PC-9 (cell line): ENCODE results near the gene INMT. TPM values are rescaled to one million over a fixed set of nuclear protein-coding genes. Genes with fewer than 3 reads are reported as not detected.

ENCODE experiments used
- BruUV-seq: library from RNA; stranded (reverse); fragments of 400-500 nt; replicated peaks from 2 replicates; lab custom pipeline; 2021; lab: Mats Ljungman, UMichigan
- CTCF ChIA-PET: fragments of 300-600 bp; sonication (Branson Sonifier 250); formaldehyde crosslinking; loops from one replicate; lab custom pipeline; 2022; ENCODE audit warnings: antibody characterized with exemption; lab: Charles Lee
- POLR2A ChIA-PET: fragments of 300-600 bp; sonication (Branson Sonifier 250); formaldehyde crosslinking; loops from one replicate; lab custom pipeline; 2022; ENCODE audit warnings: antibody characterized with exemption; ENCODE audit not compliant: unreplicated experiment; lab: Charles Lee
- DNase-seq, 2 experiments: peaks; one replicate each; pipeline versions ENCODE4 v3.0.0 to v3.0.0-alpha.2; 2015 to 2022; ENCODE audit warnings: mixed read lengths in 1 of 2
- H2AFZ ChIP-seq: fragments of 200-600 bp; sonication (generic); 2 replicates; pipeline ENCODE4 v1.8.1; 2017; ENCODE audit warnings: antibody characterized with exemption
- H3F3A ChIP-seq: fragments of 200-600 bp; sonication (generic); 2 replicates; pipeline ENCODE4 v1.8.1; 2017; ENCODE audit warnings: antibody characterized with exemption, mild to moderate bottlenecking, low read depth; ENCODE audit not compliant: insufficient read depth
- H3K27ac ChIP-seq: fragments of 200-600 bp; sonication (generic); 2 replicates; pipeline ENCODE4 v1.6.1; 2016; ENCODE audit warnings: mixed run types
- H3K27me3 ChIP-seq: fragments of 200-600 bp; sonication (generic); 2 replicates; pipeline ENCODE4 v1.6.1; 2016; ENCODE audit warnings: low read depth, mixed run types; ENCODE audit not compliant: insufficient read depth
- H3K36me3 ChIP-seq: fragments of 200-600 bp; sonication (generic); 2 replicates; pipeline ENCODE4 v1.6.1; 2016; ENCODE audit warnings: low read depth, mixed run types
- H3K4me1 ChIP-seq: fragments of 200-600 bp; sonication (generic); replicated peaks from 2 replicates; pipeline ENCODE4 v1.6.1; 2016; ENCODE audit warnings: mixed run types; ENCODE audit not compliant: insufficient read depth
- H3K4me2 ChIP-seq: fragments of 200-600 bp; sonication (generic); 2 replicates; pipeline ENCODE4 v1.6.1; 2017; ENCODE audit warnings: mixed run types
- H3K4me3 ChIP-seq: fragments of 200-600 bp; sonication (generic); 2 replicates; pipeline ENCODE4 v1.6.1; 2016; ENCODE audit warnings: mixed run types
- H3K79me2 ChIP-seq: fragments of 200-600 bp; sonication (generic); 2 replicates; pipeline ENCODE4 v1.6.1; 2017; ENCODE audit warnings: low read depth, mixed run types
- H3K9me2 ChIP-seq: fragments of 200-600 bp; sonication (generic); 2 replicates; pipeline ENCODE4 v1.8.1; 2017; ENCODE audit warnings: mild to moderate bottlenecking; ENCODE audit not compliant: insufficient read depth
- H3K9me3 ChIP-seq: fragments of 200-600 bp; sonication (generic); 2 replicates; pipeline ENCODE4 v1.8.1; 2016; ENCODE audit warnings: low read depth; ENCODE audit not compliant: insufficient read depth
- H4K20me1 ChIP-seq: fragments of 200-600 bp; sonication (generic); 2 replicates; pipeline ENCODE4 v1.8.1; 2017; ENCODE audit not compliant: insufficient read depth
- CTCF ChIP-seq: fragments of 200-600 bp; sonication (generic); conservative IDR thresholded peaks from 2 replicates; pipeline ENCODE4 v1.6.1; 2017; ENCODE audit warnings: mixed run types, antibody characterized with exemption, mild to moderate bottlenecking, moderate library complexity
- EZH2 ChIP-seq: fragments of 200-600 bp; sonication (generic); IDR thresholded peaks from 2 replicates; pipeline ENCODE4 v1.8.0; 2017; ENCODE audit warnings: antibody characterized with exemption, low read depth
- intact Hi-C: fragments of 100-400 bp; cut with micrococcal nuclease; formaldehyde crosslinking; loops from one replicate; pipeline ENCODE4 v1.10.0; 2022; ENCODE audit not compliant: unreplicated experiment
- total RNA-seq: library from RNA; stranded (reverse); gene quantifications from 2 replicates; pipeline ENCODE4 v1.2.3, GENCODE V29; 2021

The INMT gene
- total RNA-seq, 1 experiment from 2014 or later, result not detected

GRCh38 chr7:30721211-30721610 lies 30.7 kb upstream of the INMT start:
- H3K27ac ChIP-seq, result no peak overlapping the region
- intact Hi-C loops, result no loop called here
- peaks cover 58% of the 10 kb centered on the region for H3K27me3 ChIP-seq
- DNase-seq, result no peak
- no TSS peak for BruUV-seq
- TF ChIP-seq EZH2 (no peak), CTCF (no peak)
- H3K79me2 ChIP-seq, result no peaks in the 10 kb centered on the region
- ChIA-PET CTCF (no interaction called here), POLR2A (no interaction called here)
- H3K36me3 ChIP-seq, result no peaks in the 10 kb centered on the region
- no peaks in the 10 kb centered on the region for H3K9me2 ChIP-seq
- H4K20me1 ChIP-seq, result no peaks in the 10 kb centered on the region
- peaks cover 4% of the 10 kb centered on the region for H3K4me1 ChIP-seq
- no peak overlapping the region for H3K4me2 ChIP-seq
- no peak overlapping the region for H2AFZ ChIP-seq
- H3K9me3 ChIP-seq, result peaks cover 11% of the 10 kb centered on the region
- no peak overlapping the region for H3K4me3 ChIP-seq
- peaks cover 5% of the 10 kb centered on the region; the same call in 1 of the 2 replicates for H3F3A ChIP-seq

- no peaks in the 10 kb centered on the region for H3K36me3 ChIP-seq
- no peak for TF ChIP-seq CTCF
- TF ChIP-seq EZH2, result no peak
- POLR2A ChIA-PET, result no interaction called here
- intact Hi-C loops, result no loop called here
- H3K4me2 ChIP-seq, result no peak overlapping the region
- H2AFZ ChIP-seq, result no peak overlapping the region
- no TSS peak for BruUV-seq
- CTCF ChIA-PET, result no interaction called here
- H3K79me2 ChIP-seq, result no peaks in the 10 kb centered on the region
- no peak overlapping the region for H3K27ac ChIP-seq
- H3F3A ChIP-seq, result no peaks in the 10 kb centered on the region
- H3K9me2 ChIP-seq, result no peaks in the 10 kb centered on the region
- no peaks in the 10 kb centered on the region for H3K4me1 ChIP-seq
- DNase-seq, result no peak
- no peak overlapping the region for H3K4me3 ChIP-seq
- H3K9me3 ChIP-seq, result peaks cover 11% of the 10 kb centered on the region
- no peaks in the 10 kb centered on the region for H4K20me1 ChIP-seq
- H3K27me3 ChIP-seq, result peaks cover 64% of the 10 kb centered on the region
Measured at GRCh38 chr7:30722187-30722586, 29.7 kb upstream of the INMT start.

- H3K9me3 ChIP-seq, result peaks cover 11% of the 10 kb centered on the region
- H2AFZ ChIP-seq, result no peak overlapping the region
- no peaks in the 10 kb centered on the region for H3K36me3 ChIP-seq
- H3K27me3 ChIP-seq, result peaks cover 68% of the 10 kb centered on the region
- H3K4me2 ChIP-seq, result no peak overlapping the region
- no peak overlapping the region for H3K27ac ChIP-seq
- H3K9me2 ChIP-seq, result no peaks in the 10 kb centered on the region
- H3K4me1 ChIP-seq, result no peaks in the 10 kb centered on the region
- no peak overlapping the region for H3K4me3 ChIP-seq
- CTCF ChIA-PET, result no interaction called here
- H4K20me1 ChIP-seq, result no peaks in the 10 kb centered on the region
- H3F3A ChIP-seq, result no peaks in the 10 kb centered on the region
- BruUV-seq, result no TSS peak
- no peak for DNase-seq
- POLR2A ChIA-PET, result no interaction called here
- TF ChIP-seq CTCF, result no peak
- TF ChIP-seq EZH2, result no peak
- H3K79me2 ChIP-seq, result no peaks in the 10 kb centered on the region
- intact Hi-C loops, result no loop called here
Measured at GRCh38 chr7:30722671-30723070, 29.3 kb upstream of the INMT start.
